Keratinocyte (primary cell): ENCODE data around the gene GAS6. TPM values are rescaled to one million over a fixed set of nuclear protein-coding genes. Genes with fewer than 3 reads are reported as not detected.

Source experiments
- DNase-seq: peaks from one replicate; pipeline ENCODE4 v3.0.0-alpha.2; 2011; ENCODE audit warnings: low read depth, missing footprints, low spot score
- FAIRE-seq: peaks from 2 replicates; lab custom pipeline; 2011; peaks lifted over from hg19 to GRCh38; lab: Jason Lieb, UNC
- H2AFZ ChIP-seq: 2 replicates; pipeline ENCODE4 v1.6.0; 2012; ENCODE audit warnings: low read length, control low read depth, inconsistent platforms; ENCODE audit not compliant: control insufficient read depth
- H3K27ac ChIP-seq: 2 replicates; pipeline ENCODE4 v1.5.1; 2011; ENCODE audit warnings: low read length; ENCODE audit not compliant: control insufficient read depth, insufficient read depth
- H3K27me3 ChIP-seq: 3 replicates; pipeline ENCODE4 v1.6.0; 2011; ENCODE audit warnings: low read length; ENCODE audit not compliant: control insufficient read depth, insufficient read depth; ENCODE audit errors: extremely low read depth
- H3K36me3 ChIP-seq, 2 experiments: 2 replicates in 1 of 2; 3 replicates in 1 of 2; pipeline ENCODE4 v1.5.1; 2011; ENCODE audit warnings: low read length in 2 of 2, mild to moderate bottlenecking in 1 of 2; ENCODE audit not compliant: control insufficient read depth in 2 of 2, insufficient read depth in 2 of 2; ENCODE audit errors: extremely low read depth in 1 of 2
- H3K4me1 ChIP-seq: 3 replicates; pipeline ENCODE4 v1.5.1; 2011; ENCODE audit warnings: low read length; ENCODE audit not compliant: control insufficient read depth, insufficient read depth; ENCODE audit errors: extremely low read depth
- H3K4me2 ChIP-seq: 3 replicates; pipeline ENCODE4 v1.6.0; 2011; ENCODE audit warnings: low read depth, low read length; ENCODE audit not compliant: control insufficient read depth, insufficient read depth; ENCODE audit errors: extremely low read depth
- H3K4me3 ChIP-seq, 3 experiments: fragments of 200-600 bp in 1 of 3; sonication (generic) in 1 of 3; 2 replicates in 2 of 3; 3 replicates in 1 of 3; pipeline ENCODE4 v1.5.1; 2011 to 2016; ENCODE audit warnings: low read length in 3 of 3, mild to moderate bottlenecking in 3 of 3, control low read depth in 2 of 3, inconsistent platforms in 1 of 3, low read depth in 1 of 3, mixed read lengths in 1 of 3, mixed run types in 1 of 3, moderate library complexity in 1 of 3; ENCODE audit not compliant: control insufficient read depth in 2 of 3, insufficient read depth in 2 of 3; ENCODE audit errors: extremely low read depth in 1 of 3
- H3K79me2 ChIP-seq: 2 replicates; pipeline ENCODE4 v1.6.0; 2012; ENCODE audit warnings: low read length; ENCODE audit not compliant: control insufficient read depth, insufficient read depth
- H3K9ac ChIP-seq: 3 replicates; pipeline ENCODE4 v1.6.0; 2011; ENCODE audit warnings: low read length; ENCODE audit not compliant: control insufficient read depth, insufficient read depth; ENCODE audit errors: extremely low read depth
- H3K9me1 ChIP-seq: 3 replicates; pipeline ENCODE4 v1.6.0; 2011; ENCODE audit warnings: low read length; ENCODE audit not compliant: control insufficient read depth, insufficient read depth; ENCODE audit errors: extremely low read depth
- H3K9me3 ChIP-seq: 2 replicates; pipeline ENCODE4 v1.5.1; 2012; ENCODE audit warnings: low read depth, low read length; ENCODE audit not compliant: control insufficient read depth
- H4K20me1 ChIP-seq: 3 replicates; pipeline ENCODE4 v1.6.0; 2011; ENCODE audit warnings: low read length; ENCODE audit not compliant: control insufficient read depth, insufficient read depth; ENCODE audit errors: extremely low read depth
- EZH2 ChIP-seq: IDR thresholded peaks from one replicate; pipeline ENCODE4 v1.6.1; 2012; ENCODE audit warnings: inconsistent platforms, mild to moderate bottlenecking, low read length, moderate library complexity
- dilution Hi-C: fragments of 300-500 bp; cut with MboI; formaldehyde crosslinking; loops from one replicate; pipeline ENCODE4 v1.7.0; 2020; ENCODE audit warnings: low sequenced_read_pairs; ENCODE audit not compliant: extremely low pct_ligation_motif_present
- polyA plus RNA-seq, 5 experiments: library from polyadenylated mRNA; depleted of rRNA in 3 of 5; stranded (reverse) in 3 of 5; stranded (forward) in 1 of 5; unstranded in 1 of 5; fragments of >200 nt; gene quantifications; 1 replicate in 1 of 5; 2 replicates in 3 of 5; 3 replicates in 1 of 5; pipeline versions ENCODE4 v1.2.1 to v1.2.3, GENCODE V29; 2011 to 2012; ENCODE audit warnings: missing spikeins in 2 of 5, low read depth in 1 of 5, low replicate concordance in 1 of 5
- TF ChIP-seq, protein P1 (sequence below), 3 experiments: IDR thresholded peaks in 1 of 3; conservative IDR thresholded peaks in 1 of 3; optimal IDR thresholded peaks in 1 of 3; 2 replicates in 2 of 3; 3 replicates in 1 of 3; pipeline versions ENCODE3 to v1.5.1; 2011; ENCODE audit warnings: low read length in 3 of 3, mild to moderate bottlenecking in 3 of 3, moderate library complexity in 2 of 3, control low read depth in 1 of 3, inconsistent platforms in 1 of 3; ENCODE audit not compliant: insufficient read depth in 2 of 3; ENCODE audit errors: extremely low read depth in 1 of 3

GAS6 gene
- polyA plus RNA-seq, 1 donor (not counting 4 experiments of a cell fraction or from before 2014, with no cell fraction given): 163 TPM

DNA sequence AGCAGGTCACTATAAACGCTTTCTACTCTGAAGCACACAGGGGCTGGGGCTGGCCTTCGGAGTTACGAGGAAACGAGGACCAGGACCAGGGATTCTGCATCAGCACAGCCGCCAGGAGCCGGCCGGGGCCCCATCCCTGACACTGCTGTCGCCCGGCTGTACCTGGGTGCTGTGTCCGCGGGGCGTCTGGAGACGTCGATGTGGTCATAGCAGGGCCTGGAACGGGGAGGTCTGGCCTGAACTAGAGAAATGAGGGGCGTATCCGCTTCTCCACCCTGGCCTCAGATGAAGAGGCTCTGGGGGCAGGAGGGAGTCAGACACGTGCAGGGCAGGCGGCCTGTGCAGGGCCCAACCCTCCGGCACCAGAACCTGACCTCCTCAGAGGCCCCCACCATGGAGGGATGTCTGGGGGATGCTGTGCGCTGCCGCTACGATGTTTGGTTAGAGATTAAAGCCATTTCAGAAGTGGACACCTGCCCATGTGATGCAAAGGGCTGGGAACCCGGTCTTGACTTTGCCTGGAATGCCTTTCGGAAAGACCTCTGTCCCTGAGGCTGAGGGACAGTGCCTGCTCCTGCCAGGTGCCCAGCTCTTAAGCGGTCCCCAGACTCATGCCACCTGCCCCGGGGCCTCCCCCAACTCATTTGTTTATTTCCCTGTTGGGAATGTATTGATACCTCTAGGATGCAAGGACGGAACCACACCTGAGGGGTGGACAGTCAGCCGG, 21.4 kb downstream of the GAS6 start:
- Histone ChIP-seq H3K4me2 (no peak overlapping the region), H3K27me3 (no peaks in the 10 kb centered on the region), H3K36me3 (peaks cover 30 to 61% of the 10 kb centered on the region in 2 experiments), H2AFZ (no peak overlapping the region), H4K20me1 (peaks cover 19% of the 10 kb centered on the region), H3K4me3 (no peak overlapping the region), H3K4me1 (peaks cover 63% of the 10 kb centered on the region), H3K9me1 (no peaks in the 10 kb centered on the region), H3K27ac (no peak overlapping the region), H3K9me3 (no peaks in the 10 kb centered on the region), H3K9ac (no peak overlapping the region), H3K79me2 (peaks cover 69% of the 10 kb centered on the region)
- TF ChIP-seq, protein P1, sequence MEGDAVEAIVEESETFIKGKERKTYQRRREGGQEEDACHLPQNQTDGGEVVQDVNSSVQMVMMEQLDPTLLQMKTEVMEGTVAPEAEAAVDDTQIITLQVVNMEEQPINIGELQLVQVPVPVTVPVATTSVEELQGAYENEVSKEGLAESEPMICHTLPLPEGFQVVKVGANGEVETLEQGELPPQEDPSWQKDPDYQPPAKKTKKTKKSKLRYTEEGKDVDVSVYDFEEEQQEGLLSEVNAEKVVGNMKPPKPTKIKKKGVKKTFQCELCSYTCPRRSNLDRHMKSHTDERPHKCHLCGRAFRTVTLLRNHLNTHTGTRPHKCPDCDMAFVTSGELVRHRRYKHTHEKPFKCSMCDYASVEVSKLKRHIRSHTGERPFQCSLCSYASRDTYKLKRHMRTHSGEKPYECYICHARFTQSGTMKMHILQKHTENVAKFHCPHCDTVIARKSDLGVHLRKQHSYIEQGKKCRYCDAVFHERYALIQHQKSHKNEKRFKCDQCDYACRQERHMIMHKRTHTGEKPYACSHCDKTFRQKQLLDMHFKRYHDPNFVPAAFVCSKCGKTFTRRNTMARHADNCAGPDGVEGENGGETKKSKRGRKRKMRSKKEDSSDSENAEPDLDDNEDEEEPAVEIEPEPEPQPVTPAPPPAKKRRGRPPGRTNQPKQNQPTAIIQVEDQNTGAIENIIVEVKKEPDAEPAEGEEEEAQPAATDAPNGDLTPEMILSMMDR (optimal IDR thresholded peaks at IDR 0.05 in 1 of 3, IDR thresholded peaks at IDR 0.05 in 1 of 3, conservative IDR thresholded peaks at IDR 0.05 in 1 of 3; ENCODE audit: extremely low read depth in 1 of 3, insufficient read depth in 2 of 3, low read length in 3 of 3): no peak
- dilution Hi-C loops: no loop called here
- FAIRE-seq: no peak
- DNase-seq: no peak

DNA sequence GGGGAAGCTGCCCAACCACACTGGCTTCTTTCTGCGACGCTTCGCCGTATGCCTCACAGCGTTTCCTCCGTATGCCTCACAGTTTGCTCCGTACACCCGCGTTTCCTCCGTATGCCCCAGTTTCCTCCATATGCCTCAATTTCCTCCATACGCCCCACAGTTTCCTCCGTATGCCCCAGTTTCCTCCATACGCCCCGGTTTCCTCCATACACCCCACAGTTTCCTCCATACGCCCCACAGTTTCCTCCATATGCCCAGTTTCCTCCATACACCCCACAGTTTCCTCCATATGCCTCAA, 22.6 kb downstream of the GAS6 start:
- no peak for TF ChIP-seq EZH2
- TF ChIP-seq, protein P1 (optimal IDR thresholded peaks at IDR 0.05 in 1 of 3, IDR thresholded peaks at IDR 0.05 in 1 of 3, conservative IDR thresholded peaks at IDR 0.05 in 1 of 3; ENCODE audit: extremely low read depth in 1 of 3, insufficient read depth in 2 of 3, low read length in 3 of 3): no peak
- Histone ChIP-seq H3K9ac (no peak overlapping the region), H2AFZ (no peak overlapping the region), H4K20me1 (peaks cover 13% of the 10 kb centered on the region), H3K4me1 (peaks cover 71% of the 10 kb centered on the region), H3K4me3 (no peak overlapping the region), H3K27ac (no peak overlapping the region), H3K9me3 (no peaks in the 10 kb centered on the region), H3K36me3 (peaks cover 25 to 54% of the 10 kb centered on the region in 2 experiments), H3K9me1 (no peaks in the 10 kb centered on the region), H3K27me3 (no peaks in the 10 kb centered on the region), H3K4me2 (no peak overlapping the region), H3K79me2 (peaks cover 57% of the 10 kb centered on the region)
- dilution Hi-C loops: no loop called here
- DNase-seq: no peak
- peak; percentile 90 for FAIRE-seq
